Hepatocyte (in vitro differentiated cells): ENCODE data around the gene RNF125. TPM values are rescaled to one million over a fixed set of nuclear protein-coding genes. Genes with fewer than 3 reads are reported as not detected.

Experiments
- DNase-seq: peaks from one replicate; pipeline ENCODE4 v3.0.0-alpha.2; 2016; ENCODE audit warnings: low spot score
- H2AFZ ChIP-seq: fragments of 200-600 bp; sonication (generic); 2 replicates; pipeline ENCODE4 v1.6.0; 2016; ENCODE audit warnings: antibody characterized with exemption, mild to moderate bottlenecking
- H3K27ac ChIP-seq: fragments of 200-600 bp; sonication (generic); 2 replicates; pipeline ENCODE4 v1.5.1; 2016; ENCODE audit warnings: mild to moderate bottlenecking
- H3K27me3 ChIP-seq: fragments of 200-600 bp; sonication (generic); 2 replicates; pipeline ENCODE4 v1.6.1; 2016
- H3K36me3 ChIP-seq: fragments of 200-600 bp; sonication (generic); replicated peaks from 2 replicates; pipeline ENCODE4 v1.5.1; 2016; ENCODE audit warnings: low read depth; ENCODE audit not compliant: insufficient read depth
- H3K4me1 ChIP-seq: fragments of 200-600 bp; sonication (generic); 2 replicates; pipeline ENCODE4 v1.5.1; 2016; ENCODE audit warnings: mild to moderate bottlenecking, moderate library complexity; ENCODE audit not compliant: insufficient read depth
- H3K4me2 ChIP-seq: fragments of 200-600 bp; sonication (generic); 2 replicates; pipeline ENCODE4 v1.6.0; 2016
- H3K4me3 ChIP-seq: fragments of 200-600 bp; sonication (generic); 2 replicates; pipeline ENCODE4 v1.5.1; 2016; ENCODE audit warnings: mild to moderate bottlenecking
- H3K79me2 ChIP-seq: fragments of 200-600 bp; sonication (generic); 2 replicates; pipeline ENCODE4 v1.6.0; 2017; ENCODE audit warnings: mild to moderate bottlenecking
- H3K9me2 ChIP-seq: fragments of 200-600 bp; sonication (generic); replicated peaks from 2 replicates; pipeline ENCODE4 v1.6.0; 2017; ENCODE audit warnings: mild to moderate bottlenecking; ENCODE audit not compliant: insufficient read depth
- H3K9me3 ChIP-seq: fragments of 200-600 bp; sonication (generic); 2 replicates; pipeline ENCODE4 v1.5.1; 2016; ENCODE audit warnings: low read depth, mild to moderate bottlenecking
- H4K20me1 ChIP-seq: fragments of 200-600 bp; sonication (generic); 2 replicates; pipeline ENCODE4 v1.6.0; 2016; ENCODE audit warnings: mild to moderate bottlenecking; ENCODE audit not compliant: insufficient read depth, poor library complexity, severe bottlenecking
- EZH2 ChIP-seq: fragments of 200-600 bp; sonication (generic); IDR thresholded peaks from 2 replicates; pipeline ENCODE4 v1.6.1; 2016; ENCODE audit warnings: antibody characterized with exemption, mild to moderate bottlenecking, borderline replicate concordance
- EZH2phosphoT487 ChIP-seq: fragments of 200-600 bp; sonication (generic); IDR thresholded peaks from one replicate; pipeline ENCODE4 v1.6.1; 2018; ENCODE audit warnings: antibody characterized with exemption, mild to moderate bottlenecking, low read depth, moderate library complexity; ENCODE audit not compliant: unreplicated experiment, severe bottlenecking
- WGBS: methylation state at CpG from one replicate; pipeline ENCODE4 v1.1.6; 2016; ENCODE audit warnings: low lambda C conversion rate; ENCODE audit errors: missing lambda C conversion rate; 5-methylcytosine and 5-hydroxymethylcytosine counted together
- polyA plus RNA-seq: library from polyadenylated mRNA; unstranded; fragments of >200 nt; fragmentation: Nextera tagmentation; extraction: Ambion mirVana; gene quantifications from 2 replicates; pipeline ENCODE4 v1.2.1, GENCODE V29; 2016
- total RNA-seq: library from RNA; depleted of rRNA; stranded (reverse); fragments of >200 nt; gene quantifications from 2 replicates; pipeline ENCODE4 v1.2.3, GENCODE V29; 2014
- TF ChIP-seq, protein P1 (sequence below): fragments of 200-600 bp; sonication (generic); IDR thresholded peaks from 2 replicates; pipeline ENCODE4 v1.5.1; 2016; ENCODE audit warnings: antibody characterized with exemption, mild to moderate bottlenecking; ENCODE audit not compliant: poor library complexity

Gene RNF125
- total and polyA plus RNA-seq, 2 experiments from 2014 or later = 0.64 to 1.1 TPM

DNA sequence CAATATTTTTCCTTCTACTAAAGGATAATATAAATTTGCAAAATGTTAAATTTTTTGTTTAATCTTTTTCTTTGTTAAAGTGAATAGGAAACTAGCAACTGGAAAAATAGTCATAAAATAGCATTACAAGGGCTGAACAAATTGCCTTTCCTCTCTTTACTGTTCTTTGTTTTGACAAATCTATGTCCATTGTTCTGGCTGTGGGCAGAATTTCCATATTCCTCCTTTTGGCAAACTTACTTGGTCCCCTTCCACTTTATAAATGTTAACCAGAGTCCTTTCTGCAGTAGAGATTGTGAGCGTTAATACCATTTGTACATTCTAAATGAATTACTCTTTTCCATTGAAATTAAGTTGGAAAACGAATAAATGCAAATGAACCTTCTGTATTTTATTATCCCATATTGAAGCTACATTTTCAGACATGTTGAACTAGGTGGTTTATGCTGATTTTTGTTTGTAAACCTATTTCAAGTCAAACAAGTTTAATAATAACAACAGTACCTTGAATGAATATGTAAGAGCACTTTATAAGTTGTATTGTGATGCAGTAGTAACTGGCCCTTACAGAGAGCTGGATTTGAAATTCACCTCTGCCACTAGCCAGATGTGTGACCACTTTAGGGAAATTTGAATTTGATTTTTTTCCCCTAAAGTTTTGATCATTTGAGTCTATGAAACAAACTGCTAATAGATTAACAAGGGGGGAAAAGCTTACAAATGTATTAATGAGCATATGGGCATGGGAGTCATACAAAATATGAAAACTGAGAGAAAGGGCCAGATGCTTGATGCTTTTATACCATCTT is 3.3 kb downstream of the RNF125 start:
- H3K27me3 ChIP-seq = no peaks in the 10 kb centered on the region

GRCh38 chr18:32025744-32026143 is 7.1 kb downstream of the RNF125 start:
- Histone ChIP-seq H3K4me3 (no peak overlapping the region), H3K36me3 (no peaks in the 10 kb centered on the region), H3K9me3 (no peaks in the 10 kb centered on the region), H3K27ac (no peak overlapping the region), H3K27me3 (no peaks in the 10 kb centered on the region), H2AFZ (no peak overlapping the region), H3K9me2 (no peaks in the 10 kb centered on the region), H4K20me1 (no peaks in the 10 kb centered on the region), H3K4me1 (peaks cover 8% of the 10 kb centered on the region), H3K4me2 (no peak overlapping the region), H3K79me2 (no peaks in the 10 kb centered on the region)
- no peak for DNase-seq
- WGBS = 100% methylated on average over 2 of the region's 2 CpGs
- TF ChIP-seq, protein P1, sequence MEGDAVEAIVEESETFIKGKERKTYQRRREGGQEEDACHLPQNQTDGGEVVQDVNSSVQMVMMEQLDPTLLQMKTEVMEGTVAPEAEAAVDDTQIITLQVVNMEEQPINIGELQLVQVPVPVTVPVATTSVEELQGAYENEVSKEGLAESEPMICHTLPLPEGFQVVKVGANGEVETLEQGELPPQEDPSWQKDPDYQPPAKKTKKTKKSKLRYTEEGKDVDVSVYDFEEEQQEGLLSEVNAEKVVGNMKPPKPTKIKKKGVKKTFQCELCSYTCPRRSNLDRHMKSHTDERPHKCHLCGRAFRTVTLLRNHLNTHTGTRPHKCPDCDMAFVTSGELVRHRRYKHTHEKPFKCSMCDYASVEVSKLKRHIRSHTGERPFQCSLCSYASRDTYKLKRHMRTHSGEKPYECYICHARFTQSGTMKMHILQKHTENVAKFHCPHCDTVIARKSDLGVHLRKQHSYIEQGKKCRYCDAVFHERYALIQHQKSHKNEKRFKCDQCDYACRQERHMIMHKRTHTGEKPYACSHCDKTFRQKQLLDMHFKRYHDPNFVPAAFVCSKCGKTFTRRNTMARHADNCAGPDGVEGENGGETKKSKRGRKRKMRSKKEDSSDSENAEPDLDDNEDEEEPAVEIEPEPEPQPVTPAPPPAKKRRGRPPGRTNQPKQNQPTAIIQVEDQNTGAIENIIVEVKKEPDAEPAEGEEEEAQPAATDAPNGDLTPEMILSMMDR = no peak
- TF ChIP-seq EZH2phosphoT487 (no peak), EZH2 (no peak)

More for the DNA sequence above, 3.3 kb downstream of the RNF125 start:
- H2AFZ ChIP-seq = no peak overlapping the region
- H3K36me3 ChIP-seq = no peaks in the 10 kb centered on the region
- H4K20me1 ChIP-seq = no peaks in the 10 kb centered on the region
- 67% methylated on average over 2 of the region's 2 CpGs for WGBS
- TF ChIP-seq, protein P1 = no peak
- no peak for TF ChIP-seq EZH2
- no peak for TF ChIP-seq EZH2phosphoT487
- DNase-seq = no peak
- no peaks in the 10 kb centered on the region for H3K9me3 ChIP-seq
- no peaks in the 10 kb centered on the region for H3K79me2 ChIP-seq
- no peak overlapping the region for H3K4me2 ChIP-seq
- no peaks in the 10 kb centered on the region for H3K9me2 ChIP-seq
- H3K27ac ChIP-seq = no peak overlapping the region
- peaks cover 21% of the 10 kb centered on the region for H3K4me1 ChIP-seq
- H3K4me3 ChIP-seq = no peak overlapping the region

DNA sequence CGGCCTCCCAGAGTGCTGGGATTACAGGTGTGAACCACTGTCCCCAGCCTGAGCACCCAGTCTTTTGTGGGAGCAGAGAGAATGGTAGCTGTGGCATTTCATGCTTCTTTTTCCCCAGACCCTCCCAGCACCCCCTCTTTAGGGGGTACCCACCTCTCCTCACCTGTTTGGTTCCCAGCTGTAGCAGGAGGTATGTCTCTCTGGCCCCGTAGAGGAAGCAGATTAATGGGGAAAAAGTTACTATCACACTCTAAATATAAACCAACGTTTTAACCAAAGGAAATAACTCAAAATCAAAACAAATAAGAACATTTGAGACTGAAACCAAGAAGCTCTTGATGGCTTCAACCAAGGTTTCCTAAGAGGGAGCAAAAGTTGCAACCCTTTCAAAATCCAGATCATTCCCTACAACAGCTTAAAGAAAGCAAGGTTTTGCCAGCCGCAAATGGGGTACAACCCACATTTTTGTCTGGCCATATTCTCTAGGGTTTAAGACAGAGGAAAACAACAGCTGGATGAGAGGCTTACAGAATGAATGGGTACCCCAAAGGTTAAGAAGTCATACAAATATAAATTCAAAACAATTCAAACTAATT is 8.0 kb downstream of the RNF125 start:
- H3K9me2 ChIP-seq = no peaks in the 10 kb centered on the region
- no peak overlapping the region for H3K4me3 ChIP-seq
- H3K27ac ChIP-seq = no peak overlapping the region
- peaks cover 8% of the 10 kb centered on the region for H3K4me1 ChIP-seq
- no peaks in the 10 kb centered on the region for H3K9me3 ChIP-seq
- H3K4me2 ChIP-seq = no peak overlapping the region
- no peaks in the 10 kb centered on the region for H4K20me1 ChIP-seq
- H3K27me3 ChIP-seq = no peaks in the 10 kb centered on the region
- H2AFZ ChIP-seq = no peak overlapping the region
- no peak for TF ChIP-seq EZH2
- no peak for TF ChIP-seq EZH2phosphoT487
- TF ChIP-seq, protein P1 = no peak
- no peaks in the 10 kb centered on the region for H3K79me2 ChIP-seq
- 76% methylated on average over 4 of the region's 4 CpGs for WGBS
- DNase-seq = no peak
- no peaks in the 10 kb centered on the region for H3K36me3 ChIP-seq
